Activated T-helper 2 cell treated with anti-CD3 and anti-CD28 coated beads, Interferon-gamma antibody, Interleukin-2, Interleukin-4, amounts not matched to agents 10 μg/mL and 5 μg/mL and 100 μg/mL, durations not matched to agents 14 hours and 24 hours and 36 hours (primary cell): Measurements from ENCODE around the gene ATP7A. TPM values are rescaled to one million over a fixed set of nuclear protein-coding genes. Genes with fewer than 3 reads are reported as not detected.

Experiments used
- DNase-seq: peaks from one replicate; pipeline ENCODE4 v3.0.0; 2021; ENCODE audit warnings: low spot score
- H3K27ac Mint-ChIP-seq: one replicate; pipeline ENCODE4 v1.8.0; 2021; ENCODE audit warnings: mixed read lengths
- H3K27me3 Mint-ChIP-seq: one replicate; pipeline ENCODE4 v1.8.0; 2021; ENCODE audit warnings: low read depth, mixed read lengths
- H3K36me3 Mint-ChIP-seq: one replicate; pipeline ENCODE4 v1.8.0; 2021; ENCODE audit warnings: low read depth, mixed read lengths
- H3K4me1 Mint-ChIP-seq: one replicate; pipeline ENCODE4 v1.8.0; 2021; ENCODE audit warnings: low read depth, mixed read lengths
- H3K4me3 Mint-ChIP-seq: one replicate; pipeline ENCODE4 v1.8.0; 2021; ENCODE audit warnings: low read depth, mild to moderate bottlenecking, moderate library complexity, mixed read lengths
- H3K9me3 Mint-ChIP-seq: one replicate; pipeline ENCODE4 v1.8.0; 2021; ENCODE audit warnings: mixed read lengths
- intact Hi-C: fragments of 100-400 bp; cut with micrococcal nuclease; formaldehyde crosslinking; loops from one replicate; pipeline ENCODE4 v1.15.1; 2023
- total RNA-seq: library from RNA; stranded (reverse); gene quantifications from 2 replicates; pipeline ENCODE4 v1.2.3, GENCODE V29; 2022

ATP7A gene
- total RNA-seq, 1 donor from 2014 or later = 6.6 TPM

DNA sequence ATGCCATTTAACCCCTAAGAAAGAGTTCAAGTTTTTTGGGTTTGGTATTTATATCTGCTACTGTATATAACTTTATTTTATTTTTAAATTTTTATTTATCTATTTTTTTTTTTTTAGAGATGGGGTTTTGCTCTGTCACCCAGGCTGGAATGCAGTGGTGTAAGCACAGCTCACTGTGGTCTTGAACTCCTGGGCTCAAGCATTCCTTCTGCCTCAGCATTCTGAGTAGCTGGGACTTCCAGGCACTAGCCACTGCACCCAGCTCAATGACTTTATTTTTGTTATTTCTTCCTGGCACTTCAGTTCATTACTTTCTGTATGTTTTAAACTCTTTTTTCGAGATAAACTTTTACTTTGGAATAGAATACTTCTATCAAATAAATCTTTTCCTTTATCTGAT lies 101.4 kb downstream of the ATP7A start:
- Mint-ChIP-seq H3K4me3 (no peak overlapping the region), H3K9me3 (no peaks in the 10 kb centered on the region), H3K27ac (no peak overlapping the region), H3K27me3 (no peaks in the 10 kb centered on the region), H3K36me3 (peaks cover 13% of the 10 kb centered on the region), H3K4me1 (no peaks in the 10 kb centered on the region)
- intact Hi-C loops = no loop called here
- no peak for DNase-seq

DNA sequence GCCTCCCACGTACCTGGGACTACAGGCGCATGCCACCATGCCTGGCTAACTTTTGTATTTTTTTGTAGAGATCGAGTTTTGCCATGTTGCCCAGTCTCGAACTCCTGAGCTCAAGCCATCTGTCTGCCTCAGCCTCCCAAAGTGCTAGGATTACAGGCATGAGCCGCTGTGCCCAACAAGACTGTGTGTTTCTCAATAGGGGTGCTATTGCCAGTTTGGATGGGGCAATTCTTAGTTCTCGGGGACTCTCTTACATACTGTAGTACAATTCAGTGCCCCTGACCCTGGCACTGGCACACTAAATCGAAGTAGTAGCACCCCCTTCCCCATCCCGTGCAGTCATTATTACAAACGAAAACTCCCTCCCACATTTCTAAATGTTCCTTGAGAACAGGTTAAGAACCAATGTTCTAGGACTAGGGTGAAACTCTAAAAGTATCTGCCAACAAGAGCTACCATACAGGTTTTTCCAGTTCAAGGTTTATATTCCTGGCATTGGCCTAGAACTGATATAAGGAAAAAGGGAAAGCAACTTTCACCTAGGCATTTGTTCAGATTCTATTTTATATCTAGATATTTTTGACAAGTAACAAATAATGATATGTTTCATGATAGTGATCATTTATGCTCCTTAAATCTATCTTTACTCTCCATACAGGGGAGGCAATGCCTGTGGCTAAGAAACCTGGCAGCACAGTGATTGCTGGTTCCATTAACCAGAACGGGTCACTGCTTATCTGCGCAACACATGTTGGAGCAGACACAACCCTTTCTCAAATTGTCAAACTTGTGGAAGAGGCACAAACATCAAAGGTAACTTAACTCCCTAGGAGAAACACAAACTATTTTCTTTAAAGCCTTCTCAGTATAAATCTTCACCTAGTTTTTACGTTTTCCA lies 109.3 kb downstream of the ATP7A start:
- H3K9me3 Mint-ChIP-seq = no peaks in the 10 kb centered on the region
- intact Hi-C loops = no loop called here
- no peak overlapping the region for H3K4me3 Mint-ChIP-seq

GRCh38 chrX:78024349-78025059 lies 114.0 kb downstream of the ATP7A start:
- no peak overlapping the region for H3K27ac Mint-ChIP-seq
- no peak for DNase-seq
- no peaks in the 10 kb centered on the region for H3K9me3 Mint-ChIP-seq
- H3K4me1 Mint-ChIP-seq = no peaks in the 10 kb centered on the region
- H3K36me3 Mint-ChIP-seq = no peaks in the 10 kb centered on the region
- H3K4me3 Mint-ChIP-seq = no peak overlapping the region
- intact Hi-C loops = loop anchor here (2.0 kb wide), 1 partner anchor 114 kb away; the partner anchor contains the start of gene ATP7A
- no peaks in the 10 kb centered on the region for H3K27me3 Mint-ChIP-seq

More for the DNA sequence above, 109.3 kb downstream of the ATP7A start:
- DNase-seq = no peak
- H3K36me3 Mint-ChIP-seq = peaks cover 16% of the 10 kb centered on the region
- no peaks in the 10 kb centered on the region for H3K4me1 Mint-ChIP-seq
- no peak overlapping the region for H3K27ac Mint-ChIP-seq
- H3K27me3 Mint-ChIP-seq = no peaks in the 10 kb centered on the region

DNA sequence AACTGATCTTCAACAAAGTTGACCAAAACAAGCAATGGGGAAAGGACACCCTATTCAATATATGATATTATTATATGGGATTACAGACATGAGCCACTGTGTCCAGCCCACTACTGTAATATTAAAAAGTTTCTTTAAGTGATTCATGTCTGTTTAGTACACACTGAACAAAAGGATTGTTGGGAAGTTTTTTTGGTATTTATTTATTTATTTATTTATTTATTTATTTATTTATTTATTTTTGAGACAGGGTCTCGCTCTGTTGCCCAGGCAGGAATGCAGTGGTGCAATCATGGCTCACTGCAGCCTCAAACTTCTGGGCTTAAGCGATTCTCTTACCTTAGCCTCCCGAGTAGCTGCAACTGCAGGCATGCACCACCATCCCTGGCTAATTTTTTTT lies 117.3 kb downstream of the ATP7A start:
- intact Hi-C loops = no loop called here
- H3K4me1 Mint-ChIP-seq = no peaks in the 10 kb centered on the region
- DNase-seq = no peak
- no peaks in the 10 kb centered on the region for H3K9me3 Mint-ChIP-seq
- H3K36me3 Mint-ChIP-seq = no peaks in the 10 kb centered on the region
- no peak overlapping the region for H3K4me3 Mint-ChIP-seq
- H3K27me3 Mint-ChIP-seq = no peaks in the 10 kb centered on the region
- no peak overlapping the region for H3K27ac Mint-ChIP-seq

DNA sequence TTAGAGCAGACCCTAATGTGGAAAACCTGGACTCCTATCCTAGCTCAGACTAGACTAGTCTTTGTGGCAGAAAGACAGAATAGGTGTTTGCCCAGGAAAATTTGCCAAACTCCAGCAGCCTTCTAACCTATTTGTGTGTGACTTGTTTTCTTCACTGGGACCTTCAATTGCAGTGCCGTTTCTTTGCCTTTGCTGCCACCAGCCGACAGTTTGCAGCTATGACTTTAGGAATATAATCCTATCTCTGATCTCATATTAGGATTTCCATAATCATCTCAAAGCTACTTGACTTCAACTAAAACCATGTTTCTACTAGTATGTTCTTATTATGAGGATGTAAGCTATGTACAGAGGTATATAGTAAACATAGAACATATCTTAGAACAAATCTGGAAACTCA lies 119.2 kb downstream of the ATP7A start:
- H3K36me3 Mint-ChIP-seq = peaks cover 4% of the 10 kb centered on the region
- no peaks in the 10 kb centered on the region for H3K27me3 Mint-ChIP-seq
- H3K4me3 Mint-ChIP-seq = no peak overlapping the region
- DNase-seq = no peak
- H3K9me3 Mint-ChIP-seq = no peaks in the 10 kb centered on the region
- intact Hi-C loops = no loop called here
- H3K4me1 Mint-ChIP-seq = no peaks in the 10 kb centered on the region
- no peak overlapping the region for H3K27ac Mint-ChIP-seq

DNA sequence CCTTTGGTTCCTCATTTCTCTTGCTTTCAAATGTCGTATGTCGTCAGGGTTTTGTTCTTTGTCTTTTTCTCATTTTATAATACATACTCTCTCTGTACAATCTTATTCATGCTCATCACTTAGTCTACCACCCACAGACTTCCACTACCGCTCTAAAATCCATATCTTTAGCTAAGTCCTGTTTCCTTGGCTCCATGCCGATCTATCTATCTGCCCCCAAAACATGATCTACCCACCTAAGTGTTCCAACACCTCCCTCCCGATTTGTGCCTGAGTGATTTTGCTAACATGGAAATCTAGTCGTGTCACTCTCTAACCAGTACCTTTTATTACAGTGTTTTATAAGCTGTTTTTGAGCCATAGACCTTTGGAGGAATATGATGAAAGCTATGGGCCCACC lies 124.6 kb downstream of the ATP7A start:
- H3K4me1 Mint-ChIP-seq = no peaks in the 10 kb centered on the region
- H3K4me3 Mint-ChIP-seq = no peak overlapping the region
- intact Hi-C loops = no loop called here
- H3K36me3 Mint-ChIP-seq = peaks cover 17% of the 10 kb centered on the region
- no peak overlapping the region for H3K27ac Mint-ChIP-seq
- H3K27me3 Mint-ChIP-seq = no peaks in the 10 kb centered on the region
- no peaks in the 10 kb centered on the region for H3K9me3 Mint-ChIP-seq
- no peak for DNase-seq

- Mint-ChIP-seq H3K36me3 (peaks cover 20% of the 10 kb centered on the region), H3K4me3 (no peak overlapping the region), H3K9me3 (no peaks in the 10 kb centered on the region), H3K27ac (no peak overlapping the region), H3K27me3 (no peaks in the 10 kb centered on the region), H3K4me1 (peaks cover 1% of the 10 kb centered on the region)
- no peak for DNase-seq
- intact Hi-C loops = no loop called here
These were observed 127.4 kb downstream of the ATP7A start for GRCh38 chrX:78037881-78038280.

- no peak overlapping the region for H3K4me3 Mint-ChIP-seq
- DNase-seq = no peak
- peaks cover 1% of the 10 kb centered on the region for H3K4me1 Mint-ChIP-seq
- peaks cover 21% of the 10 kb centered on the region for H3K36me3 Mint-ChIP-seq
- no peak overlapping the region for H3K27ac Mint-ChIP-seq
- intact Hi-C loops = no loop called here
- no peaks in the 10 kb centered on the region for H3K27me3 Mint-ChIP-seq
- no peaks in the 10 kb centered on the region for H3K9me3 Mint-ChIP-seq
These were observed 132.1 kb downstream of the ATP7A start for GRCh38 chrX:78042601-78043000.

DNA sequence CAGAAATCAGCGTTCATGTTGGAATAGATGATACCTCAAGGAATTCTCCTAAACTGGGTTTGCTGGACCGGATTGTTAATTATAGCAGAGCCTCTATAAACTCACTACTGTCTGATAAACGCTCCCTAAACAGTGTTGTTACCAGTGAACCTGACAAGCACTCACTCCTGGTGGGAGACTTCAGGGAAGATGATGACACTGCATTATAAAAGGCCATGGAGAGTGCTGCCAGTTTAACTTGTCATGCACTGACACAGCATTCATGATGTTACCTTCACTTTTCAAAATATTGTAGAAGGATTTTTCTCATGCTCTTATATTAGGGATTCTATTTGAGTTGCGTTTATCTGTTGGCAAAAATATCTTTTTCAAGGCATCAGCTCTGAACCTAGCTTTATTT lies 135.9 kb downstream of the ATP7A start:
- Mint-ChIP-seq H3K9me3 (no peaks in the 10 kb centered on the region), H3K27me3 (no peaks in the 10 kb centered on the region), H3K4me1 (peaks cover 1% of the 10 kb centered on the region), H3K4me3 (no peak overlapping the region), H3K27ac (no peak overlapping the region), H3K36me3 (peaks cover 18% of the 10 kb centered on the region)
- intact Hi-C loops = no loop called here
- DNase-seq = no peak

- intact Hi-C loops = no loop called here
- Mint-ChIP-seq H3K27me3 (no peaks in the 10 kb centered on the region), H3K9me3 (peaks cover 7% of the 10 kb centered on the region), H3K4me3 (no peak overlapping the region), H3K4me1 (no peaks in the 10 kb centered on the region), H3K27ac (no peak overlapping the region), H3K36me3 (peaks cover 25% of the 10 kb centered on the region)
- no peak for DNase-seq
These were observed 137.6 kb downstream of the ATP7A start for GRCh38 chrX:78048052-78048451.

DNA sequence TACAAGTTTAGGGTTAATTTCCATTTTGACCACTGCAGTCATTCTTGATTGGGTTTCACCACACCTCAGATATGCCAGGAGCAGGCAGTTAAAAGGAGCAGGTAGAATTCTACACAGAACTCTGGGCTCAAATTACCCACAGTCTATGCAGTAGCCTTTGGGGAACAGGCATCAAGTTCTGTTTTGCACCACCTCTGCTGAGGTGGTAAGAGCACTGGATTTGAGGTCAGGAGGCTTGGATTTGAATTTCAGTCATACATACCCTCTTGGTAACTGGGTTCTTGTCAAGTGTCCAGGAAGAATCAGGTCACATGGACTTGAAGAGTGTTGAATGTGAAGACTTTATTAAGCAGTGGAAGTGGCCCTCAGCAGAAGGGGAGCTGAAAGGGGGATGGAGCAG lies 153.2 kb downstream of the ATP7A start:
- Mint-ChIP-seq H3K27ac (no peak overlapping the region), H3K36me3 (no peaks in the 10 kb centered on the region), H3K4me1 (peaks cover 17% of the 10 kb centered on the region), H3K27me3 (no peaks in the 10 kb centered on the region), H3K9me3 (no peaks in the 10 kb centered on the region), H3K4me3 (no peak overlapping the region)
- intact Hi-C loops = loop anchor here (2.0 kb wide), 1 partner anchor 39 kb away; no protein-coding TSS in a partner anchor
- no peak for DNase-seq

DNA sequence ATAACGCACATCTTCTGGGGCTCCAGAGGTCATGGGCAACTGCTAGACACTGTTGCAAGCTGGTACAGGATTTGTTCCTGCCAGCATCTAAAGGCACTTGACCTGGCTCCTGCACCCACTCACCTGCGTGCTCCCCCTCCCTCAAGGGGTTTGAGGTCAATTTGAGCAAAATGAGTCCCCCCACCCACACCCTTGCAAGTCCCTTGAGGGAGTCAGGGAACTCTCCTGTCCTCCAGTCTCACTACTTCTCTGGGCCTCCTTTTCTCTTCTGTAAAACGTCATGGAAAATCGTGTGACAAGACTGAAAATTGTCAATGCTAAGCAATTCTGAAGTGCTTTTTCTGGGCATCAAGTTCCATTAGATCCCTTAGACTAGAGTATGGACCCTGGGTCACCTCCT lies 153.7 kb downstream of the ATP7A start:
- Mint-ChIP-seq H3K9me3 (no peaks in the 10 kb centered on the region), H3K36me3 (peaks cover 3% of the 10 kb centered on the region), H3K27me3 (no peaks in the 10 kb centered on the region), H3K27ac (no peak overlapping the region), H3K4me1 (peaks cover 17% of the 10 kb centered on the region), H3K4me3 (no peak overlapping the region)
- no peak for DNase-seq
- intact Hi-C loops = loop anchor here (2.0 kb wide), 1 partner anchor 39 kb away; no protein-coding TSS in a partner anchor
